HT-29 (cell line): ENCODE data around the gene INPP5A. TPM values are rescaled to one million over a fixed set of nuclear protein-coding genes. Genes with fewer than 3 reads are reported as not detected.

Source experiments
- DNase-seq: peaks from one replicate; pipeline ENCODE4 v3.0.0-alpha.2; 2015; ENCODE audit warnings: low spot score
- total RNA-seq: library from RNA; depleted of rRNA; stranded (reverse); fragments of >200 nt; shearing (Covaris generic); gene quantifications from 2 replicates; pipeline ENCODE4 v1.2.3, GENCODE V29; 2014

The INPP5A gene
- total RNA-seq, 1 experiment from 2014 or later = 22.7 TPM

DNA sequence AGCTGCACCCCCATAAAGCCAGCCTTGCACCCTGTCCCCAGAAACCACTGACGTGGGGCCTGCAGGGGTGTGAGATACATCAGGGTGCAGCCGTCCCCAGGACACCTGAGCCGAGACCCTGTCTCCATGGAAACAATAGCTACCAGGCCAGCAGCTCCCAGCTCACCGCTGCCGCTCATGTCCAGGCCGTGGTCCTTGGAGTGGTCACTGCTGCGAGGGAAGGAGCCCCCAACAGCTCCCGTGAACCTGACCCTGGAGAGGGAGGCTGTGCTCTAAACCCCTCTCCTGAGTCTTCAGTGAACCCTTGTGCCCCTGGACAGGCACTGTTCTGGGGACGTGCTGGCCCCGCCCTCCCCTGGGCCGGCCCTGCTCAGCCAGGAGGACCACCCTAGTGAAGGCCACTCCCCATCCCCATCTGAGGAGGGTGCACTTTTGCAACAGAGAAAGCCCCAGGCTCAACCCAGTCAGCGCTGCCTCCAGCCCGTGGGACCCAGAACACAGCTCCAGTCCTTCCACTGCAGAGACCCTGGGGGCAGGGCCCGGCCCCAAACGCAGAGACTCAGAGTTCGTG, 19.6 kb upstream of the INPP5A start:
- no peak for DNase-seq

DNA sequence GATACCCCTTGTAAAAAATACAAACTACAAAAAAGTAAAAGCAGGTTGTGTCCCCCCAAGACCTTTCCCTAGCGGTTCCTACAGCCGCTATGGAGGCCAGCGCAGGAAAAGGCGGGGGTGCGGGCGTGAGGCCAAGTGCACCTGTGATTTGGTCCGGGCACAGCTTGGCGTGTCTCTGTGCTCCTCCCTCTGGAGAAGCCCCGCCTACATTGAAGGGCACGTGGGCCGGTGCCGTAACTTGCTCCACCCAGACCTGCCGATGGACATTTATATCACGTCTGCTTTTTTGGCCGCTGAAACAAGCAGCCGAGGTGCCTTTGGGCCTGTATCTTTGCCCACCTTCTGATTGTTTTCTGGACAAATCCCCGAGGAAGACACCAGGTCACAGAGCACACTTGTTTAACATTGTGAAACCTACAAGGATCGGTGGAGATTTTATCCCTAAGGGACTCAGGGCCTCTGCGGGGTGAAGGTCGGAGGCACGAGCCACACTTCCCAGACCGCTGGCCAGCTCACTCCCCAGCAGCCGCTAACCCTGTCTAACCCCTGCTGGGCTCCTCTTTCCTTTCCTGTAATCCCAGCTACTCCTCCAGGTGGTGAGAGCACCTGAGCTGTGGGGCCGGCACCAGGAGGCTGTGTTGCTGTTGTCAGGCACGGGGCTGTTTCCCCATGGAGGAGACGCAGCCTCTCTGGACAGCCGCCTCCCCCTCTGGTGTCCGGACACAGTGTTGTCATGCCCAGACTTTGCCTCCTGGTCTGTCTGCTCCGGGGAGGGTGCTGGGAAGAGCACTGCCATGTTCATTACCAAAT, 18.8 kb upstream of the INPP5A start:
- peak; percentile 84 for DNase-seq

DNA sequence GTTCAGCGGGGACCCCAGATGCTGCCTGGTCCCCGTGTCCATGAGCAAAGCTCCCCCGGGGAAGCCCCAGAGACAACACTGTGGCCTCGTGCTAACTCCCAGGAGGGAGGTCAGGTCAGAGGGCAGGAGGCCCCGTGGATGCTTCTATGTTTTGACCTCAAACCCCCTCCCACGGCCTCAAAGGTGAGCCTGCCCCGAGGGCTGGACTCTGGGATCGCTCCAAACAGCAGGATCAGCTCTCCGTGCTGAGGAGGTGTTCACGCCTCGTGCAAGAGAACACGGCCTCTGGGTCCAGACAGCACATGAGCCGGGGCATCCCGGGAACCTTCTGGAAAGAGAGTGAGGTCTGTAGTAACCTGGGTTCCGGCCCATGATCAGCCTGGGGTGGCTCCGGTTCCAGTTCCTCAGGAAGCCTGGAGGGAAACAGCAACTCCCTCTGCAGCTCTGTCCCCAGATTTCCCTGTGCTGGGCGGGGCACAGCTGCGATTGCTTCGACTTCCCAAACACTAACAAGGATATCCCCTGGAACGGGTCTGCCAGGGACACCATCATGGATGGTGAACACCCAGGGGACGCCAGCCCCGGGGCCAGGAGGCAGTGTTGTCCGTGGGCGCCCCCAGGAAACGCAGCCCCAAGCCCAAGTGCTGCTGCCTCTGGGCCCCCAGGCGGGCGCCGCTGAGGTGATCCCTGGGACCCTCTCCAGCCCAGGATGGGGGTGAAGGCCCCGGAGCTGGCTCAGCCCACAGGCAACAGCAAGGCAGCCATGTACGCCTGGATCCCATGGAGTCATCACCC, 18.0 kb upstream of the INPP5A start:
- DNase-seq = no peak

DNA sequence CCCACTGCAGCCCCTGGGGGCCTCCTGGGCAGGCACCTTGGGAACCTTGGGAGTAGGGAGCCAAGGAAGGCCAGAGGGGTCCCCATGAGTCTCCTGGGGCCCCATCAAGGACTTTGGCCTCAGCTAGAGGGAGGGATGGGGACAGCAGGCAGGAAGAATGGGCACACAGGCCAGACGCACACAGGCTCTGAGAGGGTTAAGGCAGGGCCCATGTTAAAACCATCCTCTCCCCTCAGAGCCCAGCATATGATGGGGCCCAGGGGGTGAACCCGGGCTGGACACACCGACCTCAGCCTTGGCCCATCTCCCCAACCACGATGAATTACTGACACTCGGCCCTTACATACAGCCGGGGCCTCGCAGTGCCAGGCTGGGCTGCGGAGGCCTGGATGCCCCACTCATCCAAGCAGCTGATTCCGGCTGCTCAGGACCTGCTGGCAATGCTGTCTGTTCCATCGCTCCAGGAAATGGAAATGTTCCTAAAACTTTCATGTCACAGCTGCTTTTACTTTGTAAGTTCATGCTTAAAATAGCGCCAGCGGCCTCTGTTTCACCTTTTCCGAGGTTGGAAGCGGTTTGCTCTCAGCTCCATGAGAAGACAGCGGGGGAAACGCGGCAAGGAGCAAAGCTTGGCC, 17.3 kb upstream of the INPP5A start:
- no peak for DNase-seq

DNA sequence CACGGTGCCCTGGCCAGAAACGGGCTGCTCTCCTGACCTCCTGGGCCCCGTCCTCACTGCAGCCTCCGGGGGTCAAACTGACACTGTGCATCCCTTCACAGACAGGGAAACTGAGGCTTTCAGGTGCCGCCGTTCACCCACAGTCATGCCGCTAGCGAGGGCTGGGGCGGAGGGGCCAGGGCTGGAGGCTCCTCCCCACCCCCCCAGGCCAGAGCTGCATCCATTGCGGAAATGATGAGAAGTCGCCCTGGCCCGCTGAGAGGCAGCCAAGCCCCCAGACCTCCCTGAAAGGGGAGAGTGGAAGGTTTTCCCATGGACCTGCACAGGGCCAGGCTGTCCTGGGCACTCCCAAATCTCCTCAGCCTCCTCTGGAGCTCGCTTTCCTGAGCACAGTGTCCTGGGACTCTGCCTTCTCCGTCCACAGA, 16.5 kb upstream of the INPP5A start:
- DNase-seq = no peak

DNA sequence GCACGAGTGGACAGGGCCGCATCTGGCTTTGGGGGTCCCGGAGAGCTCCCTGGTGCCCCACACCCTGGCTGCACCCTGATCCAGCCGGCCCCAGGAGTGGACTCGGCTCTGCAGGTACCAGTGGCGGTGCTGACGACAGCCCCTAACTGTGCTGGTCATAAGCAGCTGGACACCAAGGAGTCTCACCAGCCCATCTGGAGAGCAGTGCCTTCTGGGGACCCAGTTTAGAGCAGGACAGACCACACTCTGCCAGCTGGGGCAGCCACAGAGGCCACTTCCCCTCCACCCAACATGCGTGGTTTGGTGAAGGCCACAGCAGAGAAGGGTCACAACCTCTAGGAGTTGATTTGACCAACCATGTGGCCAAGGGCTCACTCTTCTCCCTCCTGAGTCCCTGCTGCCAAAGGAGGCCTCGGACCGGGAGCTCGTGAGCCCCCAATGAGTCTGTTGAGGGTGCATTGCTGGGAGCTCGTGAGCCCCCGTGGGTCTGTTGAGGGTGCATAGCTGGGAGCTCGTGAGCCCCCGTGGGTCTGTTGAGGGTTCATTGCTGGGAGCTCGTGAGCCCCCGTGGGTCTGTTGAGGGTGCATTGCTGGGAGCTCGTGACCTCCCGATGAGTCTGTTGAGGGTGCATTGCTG, 16.0 kb upstream of the INPP5A start:
- DNase-seq = no peak

DNA sequence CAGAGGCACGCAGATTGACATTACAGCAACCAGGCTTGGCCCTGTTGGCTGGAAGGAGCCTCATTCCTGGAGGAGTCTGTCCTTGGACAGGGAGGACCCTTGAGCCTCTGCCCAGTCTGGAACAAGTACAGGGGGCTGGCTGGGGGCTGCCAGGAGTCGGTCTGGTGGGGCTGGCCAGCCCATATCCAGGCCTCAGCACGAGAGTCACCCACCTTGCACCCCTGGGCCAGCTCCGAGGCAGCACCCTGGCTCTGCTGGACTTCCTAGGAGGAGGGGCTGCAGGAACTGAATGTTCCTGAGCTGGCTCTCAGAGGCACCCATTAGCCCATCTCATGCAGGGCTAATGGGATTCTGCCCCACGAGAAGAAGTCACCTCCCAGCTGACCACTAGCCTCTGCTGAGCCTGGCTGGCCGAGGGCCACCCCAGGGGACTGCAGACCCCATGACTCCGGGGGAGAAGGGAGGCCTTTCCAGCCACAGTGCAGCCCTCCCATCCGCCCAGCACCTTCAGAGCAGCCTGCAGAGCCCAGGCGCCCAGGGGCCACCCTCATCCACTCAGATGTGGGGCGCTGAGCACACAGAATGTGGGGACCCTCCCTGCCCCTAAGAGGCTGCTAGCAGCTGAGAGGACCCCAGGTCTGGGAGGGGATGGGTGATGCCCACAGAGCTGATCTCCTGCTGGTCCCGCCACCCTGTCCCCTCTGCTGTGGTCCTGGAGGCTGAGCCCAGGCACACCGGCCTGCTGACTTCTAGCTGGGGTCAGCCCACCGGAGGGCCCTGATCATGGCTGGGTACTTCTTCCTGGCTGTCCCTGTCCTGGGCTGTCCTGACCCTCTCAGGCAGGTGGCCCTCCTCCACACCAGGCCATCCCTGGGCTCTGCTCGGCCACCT, 14.8 kb upstream of the INPP5A start:
- DNase-seq = no peak

DNA sequence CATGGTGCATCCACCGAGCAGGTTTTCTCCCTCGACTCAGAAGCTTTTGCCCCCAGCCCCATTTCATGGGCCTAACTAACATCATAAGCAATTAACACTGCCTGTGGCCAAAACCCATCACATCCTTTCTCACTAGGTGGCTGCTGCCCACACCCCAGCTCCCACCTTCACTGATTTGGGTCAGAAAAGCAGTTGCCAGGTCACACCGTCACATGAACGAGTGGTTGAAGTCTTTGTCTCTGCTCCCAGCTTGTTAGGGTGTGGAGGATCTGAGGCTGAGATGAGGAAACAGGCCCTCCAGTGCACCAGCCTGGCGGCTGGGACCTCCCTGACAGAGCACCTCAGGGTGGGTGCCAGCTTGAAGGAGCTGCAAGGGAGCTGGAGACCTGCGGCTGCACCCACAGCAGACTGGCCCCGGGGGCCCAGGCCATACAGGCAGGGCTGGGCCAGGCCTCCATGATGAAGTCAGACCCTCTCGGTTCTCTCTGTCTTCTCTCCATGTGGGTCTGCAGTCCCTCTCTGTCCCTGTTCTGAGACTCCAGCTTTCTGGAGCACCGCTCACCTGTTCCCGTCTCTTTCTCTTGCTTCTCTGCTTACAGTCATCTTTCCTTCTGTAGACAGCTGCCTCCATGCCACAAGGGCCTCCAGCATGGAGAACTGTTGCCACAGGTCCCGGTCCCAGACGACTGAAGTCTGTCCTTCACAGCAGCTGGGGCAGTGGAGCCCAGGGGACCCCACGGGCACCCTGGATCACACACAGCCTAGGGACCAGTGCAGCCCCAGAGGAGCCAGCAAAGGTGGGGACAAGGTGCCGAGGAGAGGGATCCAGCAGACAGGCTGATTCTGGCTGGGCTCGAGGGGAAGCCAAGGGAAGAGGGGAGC, 13.8 kb upstream of the INPP5A start:
- no peak for DNase-seq

DNA sequence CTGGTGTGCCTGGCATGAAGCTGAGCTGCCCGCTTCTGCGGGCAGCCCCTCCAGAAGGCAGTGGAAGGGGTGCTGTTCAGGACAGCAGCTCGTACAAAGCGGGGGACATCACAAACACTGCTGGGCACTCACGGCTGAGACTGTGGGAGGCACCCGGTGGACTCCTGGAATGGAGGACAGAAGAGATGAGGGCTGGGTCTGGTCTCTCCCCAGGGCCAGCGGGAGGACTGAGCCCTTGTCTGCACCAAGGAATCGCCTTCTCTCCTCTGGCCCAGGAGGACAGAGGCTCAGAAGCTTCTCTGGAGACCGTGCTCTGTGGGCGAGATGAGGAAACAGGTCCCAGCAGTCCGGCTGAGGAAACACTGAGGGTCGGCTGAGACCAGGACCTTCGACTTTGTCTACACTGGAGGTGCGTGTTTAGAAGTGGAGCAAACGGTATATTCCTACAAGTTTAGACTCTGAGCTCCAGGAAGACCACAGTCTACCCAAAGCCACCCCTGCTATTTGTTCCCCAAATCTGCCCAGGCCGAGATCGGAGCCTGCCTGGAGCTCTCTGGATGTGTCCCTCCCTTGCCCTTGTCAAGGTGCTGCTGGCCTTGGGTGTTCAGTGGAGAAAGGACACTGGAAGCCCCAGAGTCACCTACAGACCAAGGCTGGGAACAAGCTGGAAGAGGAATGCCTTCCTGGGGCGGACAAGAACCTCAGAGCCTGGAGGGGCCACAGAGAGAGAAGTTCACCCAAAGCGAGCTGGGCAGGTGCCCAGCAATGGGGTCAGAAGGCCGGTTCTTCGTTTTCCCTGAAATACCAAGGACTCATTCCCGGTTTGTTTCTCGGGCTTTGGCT, 12.9 kb upstream of the INPP5A start:
- no peak for DNase-seq

DNA sequence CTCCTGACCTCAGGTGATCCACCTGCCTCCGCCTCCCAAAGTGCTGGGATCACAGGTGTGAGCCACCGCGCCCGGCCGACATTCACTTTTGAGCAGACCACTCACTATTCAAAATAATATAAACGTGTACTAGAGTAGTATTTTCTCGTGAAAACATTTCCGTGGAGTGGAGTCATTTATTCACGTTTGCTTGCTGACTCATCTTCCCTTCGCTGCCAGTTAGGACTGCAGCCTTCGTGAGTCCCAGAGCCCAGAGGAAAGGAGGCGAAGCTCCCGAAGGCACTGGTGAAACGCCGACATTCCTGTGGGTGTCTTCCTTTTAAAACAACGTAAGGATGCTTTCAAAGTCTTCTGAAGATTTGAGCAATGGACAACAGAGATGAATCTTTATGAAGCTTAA, 10.9 kb upstream of the INPP5A start:
- DNase-seq = no peak

DNA sequence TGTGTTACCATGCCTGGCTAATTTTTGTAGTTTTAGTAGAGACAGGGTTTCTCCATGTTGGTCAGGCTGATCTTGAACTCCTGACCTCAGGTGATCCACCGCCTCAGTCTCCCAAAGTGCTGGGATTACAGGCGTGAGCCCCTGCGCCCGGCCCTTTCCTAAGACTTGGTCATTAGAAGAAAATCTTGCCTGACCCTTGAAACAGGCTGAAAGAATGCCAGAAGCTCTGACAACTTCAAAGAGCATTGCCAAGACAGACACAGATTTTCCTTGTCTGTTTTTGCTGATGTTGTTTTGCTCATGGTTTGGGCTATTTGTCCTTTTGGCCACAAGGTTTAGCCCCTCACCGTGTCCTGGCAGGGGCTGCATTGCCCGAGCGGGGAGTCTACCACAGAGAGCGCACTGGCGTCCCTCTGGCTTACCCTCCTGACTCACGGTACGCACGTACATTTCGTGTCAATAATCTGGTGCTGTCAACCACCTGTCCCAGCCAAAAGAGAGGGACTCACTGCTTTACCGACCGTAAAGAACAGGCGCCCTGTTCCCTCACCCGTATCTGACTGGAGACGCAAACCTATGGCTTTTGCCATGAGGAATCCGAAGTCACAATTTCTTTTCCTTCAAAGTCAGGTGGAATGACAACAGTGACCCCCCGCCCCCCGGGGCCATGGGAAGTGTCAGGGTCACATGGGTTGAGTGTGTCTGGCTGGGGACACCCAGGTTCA, 10.1 kb upstream of the INPP5A start:
- DNase-seq = no peak

DNA sequence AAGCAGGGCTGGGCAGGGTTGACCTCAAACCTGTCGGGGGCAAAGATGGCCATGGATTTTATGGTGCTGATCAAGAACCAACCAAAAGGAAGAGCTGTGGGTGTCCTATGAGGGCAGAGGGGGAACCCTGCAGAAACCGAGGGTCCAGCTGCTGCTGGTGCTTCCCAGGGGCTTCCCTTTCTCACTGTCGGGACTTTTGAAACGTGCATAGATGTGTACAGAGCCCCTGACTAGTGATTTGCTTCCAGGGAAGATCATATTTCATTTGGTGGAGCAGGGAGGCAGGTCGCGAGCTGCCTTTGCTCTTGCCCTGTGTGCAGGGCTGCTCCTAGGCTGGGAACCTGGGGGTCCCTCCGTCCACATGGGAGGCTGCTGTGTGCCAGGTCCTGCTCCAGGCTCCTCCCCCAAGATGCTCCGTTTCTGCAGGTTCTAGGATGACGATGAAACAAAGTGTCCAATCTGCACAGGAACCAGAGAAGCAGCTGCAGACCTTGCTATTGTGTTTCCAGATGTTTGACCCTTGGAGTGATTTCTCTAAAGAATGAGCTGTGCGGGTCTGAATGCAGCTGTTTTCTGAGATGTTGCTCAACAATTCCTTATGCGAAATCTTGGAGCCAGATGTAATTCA, 9.4 kb upstream of the INPP5A start:
- DNase-seq = no peak

DNA sequence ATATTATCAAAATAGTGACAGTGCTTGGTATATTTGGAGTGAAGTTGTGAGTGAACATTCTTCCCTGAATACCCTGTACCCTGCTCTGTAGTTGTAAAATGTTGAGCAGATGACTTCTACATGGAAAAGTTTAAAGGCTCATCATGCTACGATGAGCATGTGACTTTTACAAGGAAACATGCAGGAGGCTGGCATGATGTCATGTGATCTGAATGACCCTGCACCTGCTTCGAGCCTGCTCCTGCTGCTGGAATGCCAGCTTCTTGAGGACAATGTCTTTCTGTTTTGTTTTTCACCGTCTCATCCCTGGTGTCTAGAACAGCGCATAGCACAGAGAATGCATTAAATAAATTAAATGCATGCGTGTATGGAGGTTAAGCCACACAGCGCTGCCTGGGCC, 5.4 kb upstream of the INPP5A start:
- peak; percentile 56 for DNase-seq

DNA sequence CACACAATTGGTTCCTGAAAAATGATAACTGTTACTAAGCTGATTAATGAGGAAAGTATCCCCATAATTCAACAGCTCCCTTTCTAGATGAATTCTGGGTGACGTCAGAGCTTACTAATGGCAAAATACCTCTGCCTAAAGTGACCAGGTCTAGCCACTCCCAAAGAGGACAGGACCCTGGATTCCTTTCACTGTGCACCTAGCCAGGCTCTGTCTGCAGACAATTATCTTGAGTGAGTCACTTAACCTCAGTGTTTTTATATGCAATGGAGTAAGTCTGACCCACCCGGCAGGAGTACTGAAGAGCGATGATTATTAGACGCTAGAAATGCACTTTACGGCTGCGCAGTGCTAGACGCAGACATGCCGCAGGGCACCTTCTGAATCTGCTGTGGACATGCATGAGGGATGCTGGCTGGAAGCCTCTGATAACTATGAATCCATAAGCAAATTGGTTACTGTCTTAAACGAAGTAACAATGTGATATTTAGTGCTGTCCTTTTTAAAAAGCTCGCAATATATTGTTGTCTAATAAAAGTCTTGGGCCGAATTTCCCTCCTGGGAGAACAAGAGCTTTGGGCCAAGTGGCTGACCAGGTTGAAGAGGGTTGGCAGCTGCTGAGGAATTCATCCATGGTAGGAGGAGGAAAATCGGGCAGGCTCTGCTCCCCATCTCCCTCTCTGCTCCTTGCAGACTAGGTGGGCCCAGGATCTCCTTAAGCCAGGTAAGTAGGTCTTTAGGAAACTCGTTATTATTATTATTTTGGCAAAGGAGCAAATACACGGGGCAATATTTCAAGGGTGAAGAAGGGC, 4.6 kb upstream of the INPP5A start:
- DNase-seq = peak; percentile 59

DNA sequence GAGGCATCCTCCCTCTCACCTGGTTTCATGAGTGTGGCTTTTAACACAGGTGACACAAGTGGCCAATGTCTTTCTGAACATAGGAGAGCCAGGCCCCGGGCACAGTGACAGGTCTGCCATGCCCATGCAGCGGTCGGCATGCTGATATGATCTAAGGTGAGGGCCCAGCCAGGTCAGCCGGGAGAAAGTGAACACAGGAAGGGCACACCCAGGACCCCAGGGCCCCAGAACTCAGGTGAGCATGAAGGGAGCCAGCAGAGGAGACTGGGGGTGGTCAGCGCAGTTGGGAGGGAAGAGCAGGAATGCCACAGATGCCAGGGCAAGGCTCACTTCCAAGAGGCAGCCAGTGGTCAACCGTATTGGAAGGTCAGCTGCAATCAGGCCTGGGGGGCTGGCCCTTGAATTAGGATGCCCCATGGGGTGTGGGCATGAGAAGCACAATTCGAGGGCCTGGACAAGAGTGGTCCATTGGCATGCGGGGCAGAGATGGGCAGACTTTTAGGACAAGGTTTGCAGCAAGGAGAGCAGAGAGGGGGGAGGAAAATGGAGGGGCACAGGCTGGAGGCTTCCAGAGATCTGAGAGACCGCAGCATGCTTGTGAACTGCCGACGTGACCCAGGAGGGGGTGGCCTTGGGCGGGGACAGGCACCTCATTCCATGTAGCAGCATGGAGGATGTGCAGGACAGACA, 3.9 kb upstream of the INPP5A start:
- DNase-seq = no peak
